RKO (cell line): ENCODE data around the gene GPR61.

Experiments
- DNase-seq: peaks from one replicate; pipeline ENCODE4 v3.0.0-alpha.2; 2016; ENCODE audit warnings: low spot score

GPR61 gene

GRCh38 chr1:109569323-109569722, 29.7 kb downstream of the GPR61 start:
- DNase-seq: no peak

- no peak for DNase-seq
These were observed 30.7 kb downstream of the GPR61 start for GRCh38 chr1:109570414-109570813.

- no peak for DNase-seq
These were observed 34.1 kb downstream of the GPR61 start for GRCh38 chr1:109573785-109574184.

- no peak for DNase-seq
These were observed 39.3 kb downstream of the GPR61 start for GRCh38 chr1:109578947-109579443.

GRCh38 chr1:109579491-109579890, 39.8 kb downstream of the GPR61 start:
- DNase-seq: no peak

- DNase-seq: no peak
These were observed 42.3 kb downstream of the GPR61 start for GRCh38 chr1:109582021-109582420.

GRCh38 chr1:109584766-109585165, 45.1 kb downstream of the GPR61 start:
- DNase-seq: no peak

GRCh38 chr1:109586055-109586454, 46.4 kb downstream of the GPR61 start:
- DNase-seq: no peak

- no peak for DNase-seq
These were observed 49.5 kb downstream of the GPR61 start for GRCh38 chr1:109589177-109589576.

GRCh38 chr1:109589679-109590078, 50.0 kb downstream of the GPR61 start:
- DNase-seq: no peak

- no peak for DNase-seq
These were observed 53.2 kb downstream of the GPR61 start for GRCh38 chr1:109592916-109593315.

GRCh38 chr1:109595531-109595930, 55.9 kb downstream of the GPR61 start:
- no peak for DNase-seq
